GM12878 (cell line): ENCODE data around the gene MUC5AC. TPM values are rescaled to one million over a fixed set of nuclear protein-coding genes. Genes with fewer than 3 reads are reported as not detected.

Experiments used
- ATAC-seq: fragments of 200-7000 bp; cut with Tn5 transposase; 3 replicates; pipeline ENCODE4 v1.9.1; 2020; ENCODE audit warnings: mild to moderate bottlenecking, moderate library complexity
- BruUV-seq: library from RNA; stranded (reverse); fragments of 400-500 nt; replicated peaks from 2 replicates; lab custom pipeline; 2021; lab: Mats Ljungman, UMichigan
- CTCF ChIA-PET: fragments of 300-600 bp; sonication (Branson Sonifier 250); formaldehyde crosslinking; extraction: SDS; loops from one replicate; lab custom pipeline; 2021; ENCODE audit warnings: inconsistent platforms; lab: Yijun Ruan, JAX
- POLR2A ChIA-PET: fragments of 350-600 bp; formaldehyde crosslinking; extraction: SDS; loops from one replicate; lab custom pipeline; 2021; ENCODE audit warnings: inconsistent platforms; lab: Charles Lee
- RAD21 ChIA-PET: fragments of 300-600 bp; sonication (Branson Sonifier 250); formaldehyde crosslinking; loops from one replicate; lab custom pipeline; 2023; ENCODE audit warnings: antibody characterized with exemption; ENCODE audit not compliant: unreplicated experiment; lab: Charles Lee
- SMC1A ChIA-PET: fragments of 300-600 bp; sonication (Branson Sonifier 250); formaldehyde crosslinking; loops from one replicate; lab custom pipeline; 2023; ENCODE audit not compliant: unreplicated experiment, uncharacterized antibody; lab: Charles Lee
- DNase-seq: peaks from one replicate; pipeline ENCODE4 v3.0.0-alpha.2; 2011; ENCODE audit warnings: low read depth, low spot score
- FAIRE-seq: peaks from 3 replicates; lab custom pipeline; 2011; peaks lifted over from hg19 to GRCh38; lab: Jason Lieb, UNC
- H2AFZ ChIP-seq: 2 replicates; pipeline ENCODE4 v1.6.0; 2011; ENCODE audit warnings: low read depth, low read length, control low read depth; ENCODE audit not compliant: control insufficient read depth
- H3K27ac ChIP-seq: 2 replicates; pipeline ENCODE4 v1.5.1; 2011; ENCODE audit warnings: control low read depth; ENCODE audit not compliant: control insufficient read depth, insufficient read depth
- H3K27me3 ChIP-seq, 2 experiments: replicated peaks in 1 of 2; 2 replicates each; pipeline versions ENCODE4 v1.6.0 to v1.6.1; 2011; ENCODE audit warnings: low read length in 1 of 2; ENCODE audit not compliant: control insufficient read depth in 2 of 2, insufficient read depth in 2 of 2
- H3K36me3 ChIP-seq, 2 experiments: 2 replicates each; pipeline ENCODE4 v1.5.1; 2011; ENCODE audit warnings: low read length in 1 of 2; ENCODE audit not compliant: control insufficient read depth in 2 of 2, insufficient read depth in 2 of 2
- H3K4me1 ChIP-seq: 2 replicates; pipeline ENCODE4 v1.6.1; 2011; ENCODE audit warnings: mild to moderate bottlenecking, low read length, moderate library complexity, mixed read lengths; ENCODE audit not compliant: control insufficient read depth, insufficient read depth
- H3K4me2 ChIP-seq: 2 replicates; pipeline ENCODE4 v1.6.0; 2011; ENCODE audit warnings: control low read depth; ENCODE audit not compliant: control insufficient read depth, insufficient read depth
- H3K4me3 ChIP-seq: fragments of 200-600 bp; sonication (generic); 2 replicates; pipeline ENCODE4 v1.5.1; 2016
- H3K79me2 ChIP-seq: 2 replicates; pipeline ENCODE4 v1.6.0; 2011; ENCODE audit warnings: low read length; ENCODE audit not compliant: control insufficient read depth, insufficient read depth
- H3K9ac ChIP-seq: 2 replicates; pipeline ENCODE4 v1.8.0; 2011; ENCODE audit warnings: low read length, control low read depth, mixed read lengths; ENCODE audit not compliant: control insufficient read depth, insufficient read depth
- H3K9me3 ChIP-seq: replicated peaks from 3 replicates; pipeline ENCODE4 v1.5.1; 2011; ENCODE audit warnings: mild to moderate bottlenecking, low read length; ENCODE audit not compliant: control insufficient read depth, insufficient read depth
- H4K20me1 ChIP-seq: 2 replicates; pipeline ENCODE4 v1.6.0; 2011; ENCODE audit not compliant: control insufficient read depth, insufficient read depth
- EP300 ChIP-seq, 2 experiments: fragments of 150-350 bp in 1 of 2; IDR thresholded peaks; 2 replicates each; pipeline ENCODE4 v1.6.1; 2011 to 2012; ENCODE audit warnings: low read depth in 2 of 2, low read length in 2 of 2, borderline replicate concordance in 1 of 2, improper control_type of control experiment in 1 of 2, inconsistent platforms in 1 of 2; ENCODE audit not compliant: control insufficient read depth in 1 of 2
- ETV6 ChIP-seq, 2 experiments: fragments of 450-650 bp in 1 of 2; IDR thresholded peaks in 1 of 2; conservative IDR thresholded peaks in 1 of 2; 2 replicates each; pipeline ENCODE4 v1.6.1; 2014; ENCODE audit warnings: antibody characterized with exemption in 1 of 2, borderline replicate concordance in 1 of 2, low read depth in 1 of 2, mild to moderate bottlenecking in 1 of 2, moderate library complexity in 1 of 2
- IKZF1 ChIP-seq: fragments of 450-650 bp; conservative IDR thresholded peaks from 2 replicates; pipeline ENCODE4 v1.6.1; 2017; ENCODE audit warnings: antibody characterized with exemption, mild to moderate bottlenecking
- NBN ChIP-seq: fragments of 450-650 bp; IDR thresholded peaks from 2 replicates; pipeline ENCODE4 v1.6.1; 2016
- RB1 ChIP-seq: fragments of 450-650 bp; formaldehyde crosslinking; IDR thresholded peaks from 2 replicates; pipeline ENCODE4 v1.6.1; 2017; ENCODE audit warnings: mild to moderate bottlenecking, borderline replicate concordance
- RBBP5 ChIP-seq: fragments of 200-600 bp; sonication (generic); conservative IDR thresholded peaks from 2 replicates; pipeline ENCODE4 v1.6.1; 2016
- RFX5 ChIP-seq: IDR thresholded peaks from 2 replicates; pipeline ENCODE4 v1.6.1; 2011; ENCODE audit warnings: low read depth, low read length, improper control_type of control experiment
- SMC3 ChIP-seq: IDR thresholded peaks from 2 replicates; pipeline ENCODE4 v1.6.1; 2011; ENCODE audit warnings: low read length, improper control_type of control experiment, borderline replicate concordance
- STAT3 ChIP-seq: IDR thresholded peaks from 2 replicates; pipeline ENCODE4 v1.6.1; 2011; ENCODE audit warnings: low read depth, low read length, improper control_type of control experiment
- SUZ12 ChIP-seq: fragments of 200-600 bp; sonication (generic); IDR thresholded peaks from one replicate; pipeline ENCODE4 v1.6.1; 2018; ENCODE audit warnings: antibody characterized with exemption, mild to moderate bottlenecking; ENCODE audit not compliant: unreplicated experiment
- WGBS: methylation state at CpG from one replicate; pipeline ENCODE4 v1.1.6; 2016; ENCODE audit warnings: low lambda C conversion rate; ENCODE audit not compliant: insufficient replicate concordance, insufficient coverage; ENCODE audit errors: missing lambda C conversion rate; 5-methylcytosine and 5-hydroxymethylcytosine counted together
- in situ Hi-C: fragments of 300-500 bp; cut with MboI; formaldehyde crosslinking; loops from 9 replicates; pipeline ENCODE4 v1.14.3; 2018; ENCODE audit warnings: mixed read lengths
- intact Hi-C: fragments of 100-400 bp; cut with micrococcal nuclease; formaldehyde crosslinking; loops from one replicate; pipeline ENCODE4 v1.14.2; 2022; ENCODE audit not compliant: unreplicated experiment
- polyA plus RNA-seq, 11 experiments: library from polyadenylated mRNA; depleted of rRNA in 4 of 11; unstranded in 6 of 11; stranded (reverse) in 5 of 11; fragments of >200 nt; fragmentation: Nextera tagmentation in 4 of 11; fragmentation: Illumina TruSeq in 1 of 11; extraction: Ambion mirVana in 4 of 11; extraction: Trizol in 1 of 11; gene quantifications; 1 replicate in 1 of 11; 2 replicates in 10 of 11; pipeline versions ENCODE4 v1.2.1 to v1.2.3, GENCODE V29; 2011 to 2016; ENCODE audit warnings: inconsistent platforms in 2 of 11, missing spikeins in 2 of 11, low read depth in 1 of 11
- total RNA-seq, 4 experiments: library from RNA; depleted of rRNA in 3 of 4; stranded (reverse); fragments of >200 nt in 3 of 4; fragmentation: Illumina TruSeq in 1 of 4; extraction: Trizol in 1 of 4; gene quantifications; 2 replicates each; pipeline versions ENCODE4 v1.2.1 to v1.2.3, GENCODE V29; 2013 to 2021
- TF ChIP-seq, protein P1 (sequence below): fragments of 450-650 bp; IDR thresholded peaks from 2 replicates; pipeline ENCODE4 v1.6.1; 2017; ENCODE audit warnings: antibody characterized with exemption, mild to moderate bottlenecking, moderate library complexity
- TF ChIP-seq, protein P2 (sequence below): fragments of 450-650 bp; formaldehyde crosslinking; IDR thresholded peaks from 2 replicates; pipeline ENCODE4 v1.4.0; 2022; ENCODE audit warnings: mild to moderate bottlenecking, moderate library complexity
- TF ChIP-seq, protein P3 (sequence below): IDR thresholded peaks from 2 replicates; pipeline ENCODE4 v1.6.1; 2011; ENCODE audit warnings: mild to moderate bottlenecking, low read depth, low read length, moderate library complexity; ENCODE audit not compliant: insufficient replicate concordance

The MUC5AC gene
- total and polyA plus RNA-seq, 10 of the 15 experiments (the other 5 are each of a cell fraction or from before 2014, with no cell fraction given) = under 0.01 to 0.01 TPM; not detected in 8

DNA sequence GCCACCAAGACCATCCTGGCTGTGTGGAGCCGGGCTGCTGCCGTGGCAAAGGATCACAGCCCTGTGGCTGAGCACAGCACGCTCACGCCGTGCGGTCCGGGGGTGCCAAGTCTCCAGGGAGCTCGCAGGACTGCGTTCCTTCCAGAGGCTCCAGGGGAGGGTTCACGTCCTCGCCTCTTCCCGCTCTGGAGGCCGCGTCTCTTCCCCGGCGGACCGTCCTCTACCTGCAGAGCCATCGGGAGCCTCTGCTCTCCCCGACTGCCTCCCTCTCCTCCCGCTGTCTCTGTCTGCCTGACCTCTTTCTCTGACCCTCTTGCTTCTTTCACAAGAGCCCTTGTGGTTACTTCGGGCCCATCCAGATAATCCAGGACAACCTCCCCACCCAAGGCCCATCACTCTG, 11.4 kb upstream of the MUC5AC start:
- in situ Hi-C loops = no loop called here
- intact Hi-C loops = no loop called here
- no peak for DNase-seq

More for the DNA sequence above, 11.4 kb upstream of the MUC5AC start:
- no peak overlapping the region for H3K4me2 ChIP-seq
- ChIA-PET CTCF (no interaction called here), SMC1A (no interaction called here), RAD21 (no interaction called here), POLR2A (no interaction called here)
- H3K79me2 ChIP-seq = no peaks in the 10 kb centered on the region
- TF ChIP-seq IKZF1 (no peak), SMC3 (no peak), SUZ12 (no peak), RB1 (no peak), EP300 (IDR thresholded peaks at IDR 0.05; ENCODE audit: borderline replicate concordance in 1 of 2, control insufficient read depth in 1 of 2, low read depth in 2 of 2, low read length in 2 of 2) (no peak), NBN (no peak), ETV6 (conservative IDR thresholded peaks at IDR 0.05 in 1 of 2, IDR thresholded peaks at IDR 0.05 in 1 of 2; ENCODE audit: borderline replicate concordance in 1 of 2, low read depth in 1 of 2) (no peak), RFX5 (no peak), RBBP5 (no peak), STAT3 (no peak)
- TF ChIP-seq, protein P1, sequence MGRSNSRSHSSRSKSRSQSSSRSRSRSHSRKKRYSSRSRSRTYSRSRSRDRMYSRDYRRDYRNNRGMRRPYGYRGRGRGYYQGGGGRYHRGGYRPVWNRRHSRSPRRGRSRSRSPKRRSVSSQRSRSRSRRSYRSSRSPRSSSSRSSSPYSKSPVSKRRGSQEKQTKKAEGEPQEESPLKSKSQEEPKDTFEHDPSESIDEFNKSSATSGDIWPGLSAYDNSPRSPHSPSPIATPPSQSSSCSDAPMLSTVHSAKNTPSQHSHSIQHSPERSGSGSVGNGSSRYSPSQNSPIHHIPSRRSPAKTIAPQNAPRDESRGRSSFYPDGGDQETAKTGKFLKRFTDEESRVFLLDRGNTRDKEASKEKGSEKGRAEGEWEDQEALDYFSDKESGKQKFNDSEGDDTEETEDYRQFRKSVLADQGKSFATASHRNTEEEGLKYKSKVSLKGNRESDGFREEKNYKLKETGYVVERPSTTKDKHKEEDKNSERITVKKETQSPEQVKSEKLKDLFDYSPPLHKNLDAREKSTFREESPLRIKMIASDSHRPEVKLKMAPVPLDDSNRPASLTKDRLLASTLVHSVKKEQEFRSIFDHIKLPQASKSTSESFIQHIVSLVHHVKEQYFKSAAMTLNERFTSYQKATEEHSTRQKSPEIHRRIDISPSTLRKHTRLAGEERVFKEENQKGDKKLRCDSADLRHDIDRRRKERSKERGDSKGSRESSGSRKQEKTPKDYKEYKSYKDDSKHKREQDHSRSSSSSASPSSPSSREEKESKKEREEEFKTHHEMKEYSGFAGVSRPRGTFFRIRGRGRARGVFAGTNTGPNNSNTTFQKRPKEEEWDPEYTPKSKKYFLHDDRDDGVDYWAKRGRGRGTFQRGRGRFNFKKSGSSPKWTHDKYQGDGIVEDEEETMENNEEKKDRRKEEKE = no peak
- TF ChIP-seq, protein P2, sequence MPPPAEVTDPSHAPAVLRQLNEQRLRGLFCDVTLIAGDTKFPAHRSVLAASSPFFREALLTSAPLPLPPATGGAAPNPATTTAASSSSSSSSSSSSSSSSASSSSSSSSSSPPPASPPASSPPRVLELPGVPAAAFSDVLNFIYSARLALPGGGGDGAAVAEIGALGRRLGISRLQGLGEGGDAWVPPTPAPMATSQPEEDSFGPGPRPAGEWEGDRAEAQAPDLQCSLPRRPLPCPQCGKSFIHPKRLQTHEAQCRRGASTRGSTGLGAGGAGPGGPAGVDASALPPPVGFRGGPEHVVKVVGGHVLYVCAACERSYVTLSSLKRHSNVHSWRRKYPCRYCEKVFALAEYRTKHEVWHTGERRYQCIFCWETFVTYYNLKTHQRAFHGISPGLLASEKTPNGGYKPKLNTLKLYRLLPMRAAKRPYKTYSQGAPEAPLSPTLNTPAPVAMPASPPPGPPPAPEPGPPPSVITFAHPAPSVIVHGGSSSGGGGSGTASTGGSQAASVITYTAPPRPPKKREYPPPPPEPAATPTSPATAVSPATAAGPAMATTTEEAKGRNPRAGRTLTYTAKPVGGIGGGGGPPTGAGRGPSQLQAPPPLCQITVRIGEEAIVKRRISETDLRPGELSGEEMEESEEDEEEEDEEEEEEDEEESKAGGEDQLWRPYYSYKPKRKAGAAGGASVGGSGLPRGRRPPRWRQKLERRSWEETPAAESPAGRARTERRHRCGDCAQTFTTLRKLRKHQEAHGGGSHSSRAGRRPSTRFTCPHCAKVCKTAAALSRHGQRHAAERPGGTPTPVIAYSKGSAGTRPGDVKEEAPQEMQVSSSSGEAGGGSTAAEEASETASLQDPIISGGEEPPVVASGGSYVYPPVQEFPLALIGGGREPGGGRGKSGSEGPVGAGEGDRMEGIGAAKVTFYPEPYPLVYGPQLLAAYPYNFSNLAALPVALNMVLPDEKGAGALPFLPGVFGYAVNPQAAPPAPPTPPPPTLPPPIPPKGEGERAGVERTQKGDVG (CRISPR knock-in tag) = no peak
- TF ChIP-seq, protein P3, sequence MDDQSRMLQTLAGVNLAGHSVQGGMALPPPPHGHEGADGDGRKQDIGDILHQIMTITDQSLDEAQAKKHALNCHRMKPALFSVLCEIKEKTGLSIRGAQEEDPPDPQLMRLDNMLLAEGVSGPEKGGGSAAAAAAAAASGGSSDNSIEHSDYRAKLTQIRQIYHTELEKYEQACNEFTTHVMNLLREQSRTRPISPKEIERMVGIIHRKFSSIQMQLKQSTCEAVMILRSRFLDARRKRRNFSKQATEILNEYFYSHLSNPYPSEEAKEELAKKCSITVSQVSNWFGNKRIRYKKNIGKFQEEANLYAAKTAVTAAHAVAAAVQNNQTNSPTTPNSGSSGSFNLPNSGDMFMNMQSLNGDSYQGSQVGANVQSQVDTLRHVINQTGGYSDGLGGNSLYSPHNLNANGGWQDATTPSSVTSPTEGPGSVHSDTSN = no peak
- H3K4me3 ChIP-seq = no peak overlapping the region
- ATAC-seq (no peak), FAIRE-seq (no peak)
- H3K9ac ChIP-seq = no peak overlapping the region
- H3K27ac ChIP-seq = no peak overlapping the region
- no peaks in the 10 kb centered on the region for H3K4me1 ChIP-seq
- no TSS peak for BruUV-seq
- H3K36me3 ChIP-seq = no peaks in the 10 kb centered on the region
- 84% methylated on average over 21 of the region's 21 CpGs for whole genome bisulfite sequencing
- H4K20me1 ChIP-seq = no peaks in the 10 kb centered on the region
- no peak overlapping the region for H2AFZ ChIP-seq
- no peaks in the 10 kb centered on the region for H3K27me3 ChIP-seq
- H3K9me3 ChIP-seq = peaks cover 3% of the 10 kb centered on the region; the same call in 1 of the 3 replicates
